RWPE2 (cell line): ENCODE measurements around the gene LIMS2.
A peak's percentile ranks its signal among the peaks of the same experiment; 100 is the strongest.

ENCODE experiments used
- ATAC-seq: fragments of 200-7000 bp; cut with Tn5 transposase; 3 replicates; pipeline ENCODE4 v1.9.1; 2021; ENCODE audit warnings: low read depth
- DNase-seq: peaks from one replicate; pipeline ENCODE4 v3.0.0-alpha.2; 2020; ENCODE audit warnings: low spot score
- H3K27ac ChIP-seq: fragments of 450-650 bp; 2 replicates; pipeline ENCODE4 v1.5.1; 2017; ENCODE audit warnings: mild to moderate bottlenecking; ENCODE audit not compliant: poor library complexity, severe bottlenecking
- H3K27me3 ChIP-seq: fragments of 250-450 bp; sonication (Bioruptor Pico); 2 replicates; pipeline ENCODE4 v1.5.1; 2021; ENCODE audit warnings: mild to moderate bottlenecking, moderate library complexity; ENCODE audit not compliant: insufficient read depth, poor library complexity, severe bottlenecking
- H3K36me3 ChIP-seq: fragments of 250-450 bp; sonication (Bioruptor Pico); 2 replicates; pipeline ENCODE4 v1.5.1; 2020; ENCODE audit warnings: low read depth, mild to moderate bottlenecking, moderate library complexity
- H3K4me1 ChIP-seq: fragments of 250-450 bp; sonication (Bioruptor Pico); 2 replicates; pipeline ENCODE4 v1.5.1; 2021; ENCODE audit warnings: mild to moderate bottlenecking, moderate library complexity; ENCODE audit not compliant: insufficient read depth, poor library complexity, severe bottlenecking
- H3K4me3 ChIP-seq: fragments of 250-450 bp; sonication (Bioruptor Pico); 2 replicates; pipeline ENCODE4 v1.5.1; 2021; ENCODE audit warnings: mild to moderate bottlenecking, moderate library complexity; ENCODE audit not compliant: severe bottlenecking
- H3K9me3 ChIP-seq: fragments of 250-450 bp; sonication (Bioruptor Pico); 2 replicates; pipeline ENCODE4 v1.5.1; 2021; ENCODE audit warnings: mild to moderate bottlenecking, moderate library complexity; ENCODE audit not compliant: severe bottlenecking
- CTCF ChIP-seq: fragments of 450-650 bp; IDR thresholded peaks from one replicate; pipeline ENCODE4 v1.5.1; 2017; ENCODE audit warnings: mild to moderate bottlenecking, moderate library complexity; ENCODE audit not compliant: poor library complexity, severe bottlenecking

The LIMS2 gene

DNA sequence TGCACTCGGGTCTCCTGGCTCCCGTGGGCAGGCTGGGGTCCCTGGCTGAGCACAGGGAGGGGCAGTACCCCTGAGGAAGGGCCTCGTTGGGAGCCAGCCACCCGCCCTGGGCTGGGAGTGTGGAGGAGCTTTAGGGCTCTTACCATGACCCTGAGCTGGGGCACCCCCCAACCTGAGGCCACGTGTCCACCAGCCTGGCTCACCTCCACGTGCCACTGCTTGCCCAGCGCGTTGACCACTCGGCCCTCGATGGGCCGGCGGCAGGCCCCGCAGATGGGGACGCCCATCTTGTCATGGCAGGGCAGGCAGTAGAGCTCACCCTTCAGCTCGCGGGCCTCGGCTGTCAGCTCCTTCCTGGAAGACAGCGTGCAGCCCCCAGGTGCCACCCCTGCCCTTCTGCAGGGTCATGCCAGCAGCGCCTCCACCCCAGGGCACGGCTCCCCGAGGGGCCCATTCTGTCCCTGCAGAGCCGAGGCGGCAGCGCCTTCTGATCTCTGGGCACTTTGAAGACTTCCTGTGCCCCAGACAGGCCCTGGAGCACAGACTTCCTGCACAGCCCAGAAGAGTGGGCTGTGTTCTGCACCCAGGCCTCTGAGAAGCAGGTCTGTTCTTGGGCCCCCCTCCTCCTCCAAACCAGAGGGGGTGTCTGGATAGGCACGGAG, 33.4 kb downstream of the LIMS2 start:
- Histone ChIP-seq H3K4me3 (no peak overlapping the region), H3K27ac (no peak overlapping the region), H3K36me3 (no peaks in the 10 kb centered on the region), H3K27me3 (no peaks in the 10 kb centered on the region), H3K9me3 (no peaks in the 10 kb centered on the region), H3K4me1 (peaks cover 17% of the 10 kb centered on the region)
- ATAC-seq (no peak), DNase-seq (no peak)
- no peak for TF ChIP-seq CTCF

DNA sequence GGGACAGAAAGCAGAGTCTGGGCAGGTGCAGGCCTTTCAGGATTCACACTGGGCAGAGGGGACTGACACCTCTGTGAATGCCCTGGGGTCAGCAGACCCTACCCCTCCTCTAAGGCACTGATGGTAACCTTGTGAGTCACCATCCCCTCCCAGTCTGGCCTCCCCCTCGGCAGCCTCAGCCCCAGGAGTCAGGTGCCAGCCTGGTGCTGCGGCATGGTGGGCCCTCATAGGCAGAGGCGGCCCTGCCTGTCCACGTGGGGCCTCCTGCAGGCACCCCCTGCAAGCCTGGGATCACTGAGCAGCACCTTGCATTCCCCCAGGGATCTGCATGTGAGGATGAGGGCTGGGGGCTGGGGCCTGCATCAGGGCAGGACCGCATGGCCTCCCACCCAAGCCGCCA, 34.2 kb downstream of the LIMS2 start:
- Histone ChIP-seq H3K27me3 (no peaks in the 10 kb centered on the region), H3K9me3 (no peaks in the 10 kb centered on the region), H3K4me1 (peaks cover 12% of the 10 kb centered on the region), H3K27ac (no peak overlapping the region), H3K4me3 (no peak overlapping the region), H3K36me3 (no peaks in the 10 kb centered on the region)
- no peak for ATAC-seq
- no peak for TF ChIP-seq CTCF
- DNase-seq: no peak

DNA sequence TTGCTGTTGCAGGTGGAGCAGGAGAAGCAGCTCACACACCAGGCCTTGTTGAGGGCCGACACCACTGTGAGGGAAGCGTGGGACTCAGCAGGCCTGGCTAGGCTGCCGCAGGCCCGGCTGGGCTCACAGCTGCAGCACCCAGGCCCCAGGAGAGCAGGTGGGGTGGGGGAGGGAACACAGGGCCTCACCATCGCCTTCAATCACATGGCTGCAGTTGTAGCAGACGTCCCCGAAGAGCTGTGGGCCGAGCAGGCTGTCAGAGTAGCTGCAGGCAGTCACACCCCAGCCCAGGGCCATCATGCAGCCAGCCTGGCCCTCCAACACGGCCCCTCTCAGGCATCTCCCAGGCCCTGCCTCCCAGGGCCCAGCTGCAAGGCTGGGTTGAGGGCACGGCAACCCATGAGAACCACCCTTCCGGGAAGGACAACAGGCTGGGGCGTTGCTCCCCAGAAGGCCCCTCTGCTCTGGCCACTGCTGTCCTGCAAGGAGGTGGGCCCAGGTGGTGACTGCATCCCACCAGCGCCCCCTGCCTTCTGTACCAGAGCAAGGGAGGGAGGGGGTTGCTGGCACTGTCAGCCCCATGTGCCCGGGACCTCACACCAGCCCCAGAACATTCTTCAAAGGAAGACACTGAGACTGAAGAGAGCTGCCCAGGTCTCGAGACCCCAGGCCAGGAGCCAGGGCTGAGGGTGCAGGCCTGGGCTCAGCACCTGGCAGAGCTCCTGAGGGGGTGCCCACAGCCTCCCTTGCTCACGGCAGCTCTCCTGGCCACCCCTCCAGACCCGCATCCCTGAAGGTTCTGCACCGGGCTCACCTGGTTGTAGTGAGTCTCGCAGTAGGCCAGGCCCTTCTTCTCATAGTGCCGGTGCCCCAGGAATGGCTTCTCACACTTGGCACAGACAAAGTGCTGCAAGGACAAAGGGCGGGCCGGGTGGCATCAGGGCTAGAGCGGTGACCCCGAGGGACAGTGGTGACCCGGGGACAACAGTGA, 35.0 kb downstream of the LIMS2 start:
- Histone ChIP-seq H3K4me1 (peaks cover 12% of the 10 kb centered on the region), H3K27ac (no peak overlapping the region), H3K4me3 (no peak overlapping the region), H3K36me3 (no peaks in the 10 kb centered on the region), H3K27me3 (no peaks in the 10 kb centered on the region), H3K9me3 (no peaks in the 10 kb centered on the region)
- ATAC-seq (no peak), DNase-seq (no peak)
- no peak for TF ChIP-seq CTCF

DNA sequence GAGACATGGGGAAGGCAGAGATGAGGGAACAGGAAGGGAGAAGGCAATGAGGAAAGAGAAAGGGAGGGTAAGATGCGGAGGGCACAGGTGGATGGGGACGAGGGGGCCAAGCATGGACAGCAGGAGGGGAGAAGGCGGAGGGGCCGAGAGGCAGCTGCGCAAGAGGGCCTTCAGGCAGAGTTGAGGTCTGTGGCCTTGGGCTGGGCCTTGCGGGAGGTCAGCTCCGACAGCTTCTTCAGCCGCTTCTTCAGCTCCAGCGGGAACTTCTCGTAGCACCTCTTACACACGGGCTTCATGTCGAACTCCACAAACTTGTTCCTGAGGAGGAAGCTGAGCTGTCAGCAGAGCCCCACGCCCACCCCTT, 36.2 kb downstream of the LIMS2 start:
- H3K36me3 ChIP-seq: no peaks in the 10 kb centered on the region
- no peak for DNase-seq
- H3K27me3 ChIP-seq: no peaks in the 10 kb centered on the region
- no peak for ATAC-seq
- no peak overlapping the region for H3K4me3 ChIP-seq
- peaks cover 12% of the 10 kb centered on the region for H3K4me1 ChIP-seq
- no peaks in the 10 kb centered on the region for H3K9me3 ChIP-seq
- H3K27ac ChIP-seq: peak overlapping the region; percentile 75
- no peak for TF ChIP-seq CTCF
